KMS-11 (cell line): ENCODE data around the gene EXOC3L1.

Source experiments
- H2AFZ ChIP-seq: fragments of 200-600 bp; sonication (generic); 2 replicates; pipeline ENCODE4 v1.6.1; 2016; ENCODE audit warnings: antibody characterized with exemption, mixed run types, low read depth
- H3K27ac ChIP-seq: fragments of 200-600 bp; sonication (generic); 2 replicates; pipeline ENCODE4 v1.6.1; 2016; ENCODE audit warnings: mild to moderate bottlenecking, mixed run types
- H3K27me3 ChIP-seq: fragments of 200-600 bp; sonication (generic); 2 replicates; pipeline ENCODE4 v1.6.1; 2017; ENCODE audit warnings: mild to moderate bottlenecking, low read depth, mixed run types, moderate library complexity; ENCODE audit not compliant: insufficient read depth
- H3K36me3 ChIP-seq: fragments of 200-600 bp; sonication (generic); 2 replicates; pipeline ENCODE4 v1.6.1; 2017; ENCODE audit warnings: mild to moderate bottlenecking, mixed run types; ENCODE audit not compliant: insufficient read depth
- H3K4me1 ChIP-seq: fragments of 200-600 bp; sonication (generic); 2 replicates; pipeline ENCODE4 v1.6.1; 2016; ENCODE audit warnings: mild to moderate bottlenecking, low read depth, mixed run types; ENCODE audit not compliant: poor library complexity, severe bottlenecking
- H3K4me2 ChIP-seq: fragments of 200-600 bp; sonication (generic); 2 replicates; pipeline ENCODE4 v1.7.0; 2016; ENCODE audit warnings: mild to moderate bottlenecking, mixed run types
- H3K4me3 ChIP-seq: fragments of 200-600 bp; sonication (generic); IDR thresholded peaks from 2 replicates; pipeline ENCODE4 v1.6.1; 2017; ENCODE audit warnings: low read depth, low read length, mixed read lengths; ENCODE audit not compliant: insufficient read depth
- H3K79me2 ChIP-seq: fragments of 200-600 bp; sonication (generic); 2 replicates; pipeline ENCODE4 v1.6.1; 2016; ENCODE audit warnings: low read depth, mixed run types; ENCODE audit not compliant: insufficient read depth
- H3K9ac ChIP-seq: fragments of 200-600 bp; sonication (generic); 2 replicates; pipeline ENCODE4 v1.6.1; 2016; ENCODE audit warnings: mild to moderate bottlenecking, mixed run types
- H4K20me1 ChIP-seq: fragments of 200-600 bp; sonication (generic); 2 replicates; pipeline ENCODE4 v1.6.1; 2016; ENCODE audit warnings: mild to moderate bottlenecking, mixed run types; ENCODE audit not compliant: insufficient read depth
- TF ChIP-seq, protein P1 (sequence below): fragments of 200-600 bp; sonication (generic); conservative IDR thresholded peaks from 2 replicates; pipeline ENCODE4 v1.6.1; 2017; ENCODE audit warnings: low read depth, mild to moderate bottlenecking, antibody characterized with exemption, low read length, moderate library complexity, mixed read lengths

Gene EXOC3L1

GRCh38 chr16:67236563-67237395 lies 46.8 kb upstream of the EXOC3L1 start:
- peak overlapping the region; percentile 83 for H3K27ac ChIP-seq
- no peaks in the 10 kb centered on the region for H3K36me3 ChIP-seq
- TF ChIP-seq, protein P1, sequence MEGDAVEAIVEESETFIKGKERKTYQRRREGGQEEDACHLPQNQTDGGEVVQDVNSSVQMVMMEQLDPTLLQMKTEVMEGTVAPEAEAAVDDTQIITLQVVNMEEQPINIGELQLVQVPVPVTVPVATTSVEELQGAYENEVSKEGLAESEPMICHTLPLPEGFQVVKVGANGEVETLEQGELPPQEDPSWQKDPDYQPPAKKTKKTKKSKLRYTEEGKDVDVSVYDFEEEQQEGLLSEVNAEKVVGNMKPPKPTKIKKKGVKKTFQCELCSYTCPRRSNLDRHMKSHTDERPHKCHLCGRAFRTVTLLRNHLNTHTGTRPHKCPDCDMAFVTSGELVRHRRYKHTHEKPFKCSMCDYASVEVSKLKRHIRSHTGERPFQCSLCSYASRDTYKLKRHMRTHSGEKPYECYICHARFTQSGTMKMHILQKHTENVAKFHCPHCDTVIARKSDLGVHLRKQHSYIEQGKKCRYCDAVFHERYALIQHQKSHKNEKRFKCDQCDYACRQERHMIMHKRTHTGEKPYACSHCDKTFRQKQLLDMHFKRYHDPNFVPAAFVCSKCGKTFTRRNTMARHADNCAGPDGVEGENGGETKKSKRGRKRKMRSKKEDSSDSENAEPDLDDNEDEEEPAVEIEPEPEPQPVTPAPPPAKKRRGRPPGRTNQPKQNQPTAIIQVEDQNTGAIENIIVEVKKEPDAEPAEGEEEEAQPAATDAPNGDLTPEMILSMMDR: no peak
- H4K20me1 ChIP-seq: no peaks in the 10 kb centered on the region
- H3K4me3 ChIP-seq: no peak overlapping the region
- no peaks in the 10 kb centered on the region for H3K27me3 ChIP-seq
- peak overlapping the region; percentile 23; the same call in 1 of the 2 replicates for H2AFZ ChIP-seq
- peak overlapping the region; percentile 88; the same call in 1 of the 2 replicates for H3K4me2 ChIP-seq
- peak overlapping the region; percentile 77 for H3K9ac ChIP-seq
- H3K4me1 ChIP-seq: peaks cover 15% of the 10 kb centered on the region
- peaks cover 5% of the 10 kb centered on the region; the same call in 1 of the 2 replicates for H3K79me2 ChIP-seq

DNA sequence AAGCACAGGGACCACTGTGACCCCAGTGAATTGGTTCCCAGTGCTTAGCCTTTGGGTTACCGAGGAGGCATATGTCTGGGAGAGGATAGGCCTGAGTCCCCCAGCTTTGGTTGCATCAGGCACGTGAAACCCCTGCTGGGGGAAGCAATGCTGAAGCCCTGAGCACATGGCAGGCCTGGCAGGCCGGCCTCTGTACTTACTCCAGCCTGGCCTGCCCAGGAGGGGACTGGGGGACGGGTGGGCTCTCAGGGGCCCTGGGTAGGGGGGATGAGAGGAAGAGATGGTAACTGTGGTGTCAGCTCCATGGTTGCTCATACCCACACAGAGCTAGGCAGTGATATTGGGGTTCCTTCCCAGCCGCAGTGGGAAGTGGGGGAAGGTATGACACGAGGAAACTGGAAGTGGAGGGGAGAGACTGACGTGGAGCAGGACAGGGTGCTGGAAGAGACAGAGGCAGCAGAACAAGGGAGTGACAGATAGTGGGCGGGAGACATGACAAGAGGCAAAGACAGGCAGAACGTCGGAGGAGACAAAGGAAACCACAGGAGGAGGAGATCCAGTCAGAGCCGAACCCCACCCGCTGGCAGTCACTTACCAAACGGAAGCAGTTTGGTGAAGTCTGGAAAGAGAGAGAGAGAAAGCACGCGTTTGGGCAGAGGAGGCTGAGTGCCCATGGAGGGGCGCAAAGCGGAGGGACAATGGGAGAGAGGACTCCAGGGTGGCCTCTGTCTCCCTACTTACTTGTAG lies 46.1 kb upstream of the EXOC3L1 start:
- no peak overlapping the region for H3K4me3 ChIP-seq
- peak overlapping the region; percentile 77 for H3K9ac ChIP-seq

GRCh38 chr16:67234180-67234597 lies 44.3 kb upstream of the EXOC3L1 start:
- Histone ChIP-seq H3K27ac (no peak overlapping the region), H3K4me3 (no peak overlapping the region), H3K4me2 (no peak overlapping the region), H3K27me3 (no peaks in the 10 kb centered on the region), H3K36me3 (no peaks in the 10 kb centered on the region), H3K9ac (no peak overlapping the region), H2AFZ (no peak overlapping the region), H3K4me1 (peaks cover 7% of the 10 kb centered on the region), H4K20me1 (no peaks in the 10 kb centered on the region), H3K79me2 (peaks cover 5% of the 10 kb centered on the region; the same call in 1 of the 2 replicates)
- TF ChIP-seq, protein P1: no peak

More for the DNA sequence above, 46.1 kb upstream of the EXOC3L1 start:
- H2AFZ ChIP-seq: peak overlapping the region; percentile 23; the same call in 1 of the 2 replicates
- peaks cover 7% of the 10 kb centered on the region for H3K4me1 ChIP-seq
- TF ChIP-seq, protein P1: no peak
- peaks cover 5% of the 10 kb centered on the region; the same call in 1 of the 2 replicates for H3K79me2 ChIP-seq
- peak overlapping the region; percentile 88 for H3K4me2 ChIP-seq
- no peaks in the 10 kb centered on the region for H3K36me3 ChIP-seq
- H4K20me1 ChIP-seq: no peaks in the 10 kb centered on the region
- peak overlapping the region; percentile 83 for H3K27ac ChIP-seq
- no peaks in the 10 kb centered on the region for H3K27me3 ChIP-seq

GRCh38 chr16:67233596-67233995 lies 43.7 kb upstream of the EXOC3L1 start:
- no peak overlapping the region for H3K9ac ChIP-seq
- H3K4me1 ChIP-seq: peaks cover 7% of the 10 kb centered on the region
- no peaks in the 10 kb centered on the region for H3K36me3 ChIP-seq
- H3K4me3 ChIP-seq: no peak overlapping the region
- no peak overlapping the region for H2AFZ ChIP-seq
- H3K27ac ChIP-seq: no peak overlapping the region
- peaks cover 5% of the 10 kb centered on the region; the same call in 1 of the 2 replicates for H3K79me2 ChIP-seq
- H4K20me1 ChIP-seq: no peaks in the 10 kb centered on the region
- no peaks in the 10 kb centered on the region for H3K27me3 ChIP-seq
- TF ChIP-seq, protein P1: no peak
- H3K4me2 ChIP-seq: no peak overlapping the region
